Calu3 (cell line): ENCODE data around the gene COG4. TPM values are rescaled to one million over a fixed set of nuclear protein-coding genes. Genes with fewer than 3 reads are reported as not detected.

Experiments
- BruUV-seq: library from RNA; stranded (reverse); fragments of 400-500 nt; replicated peaks from 2 replicates; lab custom pipeline; 2021; lab: Mats Ljungman, UMichigan
- CTCF ChIA-PET: fragments of 300-600 bp; sonication (Branson Sonifier 250); formaldehyde crosslinking; loops from one replicate; lab custom pipeline; 2022; ENCODE audit warnings: antibody characterized with exemption; lab: Charles Lee
- DNase-seq: peaks from one replicate; pipeline ENCODE4 v3.0.0; 2022
- H3K27ac Mint-ChIP-seq: one replicate; pipeline ENCODE4 v1.8.0; 2022; ENCODE audit warnings: mixed read lengths; ENCODE audit not compliant: unreplicated experiment
- H3K27me3 Mint-ChIP-seq: one replicate; pipeline ENCODE4 v1.8.0; 2022; ENCODE audit warnings: mixed read lengths; ENCODE audit not compliant: unreplicated experiment
- H3K36me3 Mint-ChIP-seq: one replicate; pipeline ENCODE4 v1.8.0; 2022; ENCODE audit warnings: mild to moderate bottlenecking, moderate library complexity, mixed read lengths; ENCODE audit not compliant: insufficient read depth, unreplicated experiment
- H3K4me1 Mint-ChIP-seq: one replicate; pipeline ENCODE4 v1.8.0; 2022; ENCODE audit warnings: mild to moderate bottlenecking, low read depth, mixed read lengths; ENCODE audit not compliant: unreplicated experiment
- H3K4me3 Mint-ChIP-seq: one replicate; pipeline ENCODE4 v1.8.0; 2022; ENCODE audit warnings: mild to moderate bottlenecking, low read depth, moderate library complexity, mixed read lengths; ENCODE audit not compliant: unreplicated experiment
- H3K9me3 Mint-ChIP-seq: one replicate; pipeline ENCODE4 v1.8.0; 2022; ENCODE audit warnings: low read depth, mixed read lengths; ENCODE audit not compliant: unreplicated experiment
- intact Hi-C: fragments of 100-400 bp; cut with micrococcal nuclease; formaldehyde crosslinking; loops from one replicate; pipeline ENCODE4 v1.10.0; 2022; ENCODE audit not compliant: unreplicated experiment
- total RNA-seq: library from RNA; stranded (reverse); gene quantifications from 2 replicates; pipeline ENCODE4 v1.2.3, GENCODE V29; 2022
- TF ChIP-seq, protein P1 (sequence below): fragments of 200-600 bp; IDR thresholded peaks from one replicate; pipeline ENCODE4 v1.8.0; 2022; ENCODE audit warnings: antibody characterized with exemption; ENCODE audit not compliant: unreplicated experiment

Gene COG4
- total RNA-seq, 1 experiment from 2014 or later: 88.6 TPM

DNA sequence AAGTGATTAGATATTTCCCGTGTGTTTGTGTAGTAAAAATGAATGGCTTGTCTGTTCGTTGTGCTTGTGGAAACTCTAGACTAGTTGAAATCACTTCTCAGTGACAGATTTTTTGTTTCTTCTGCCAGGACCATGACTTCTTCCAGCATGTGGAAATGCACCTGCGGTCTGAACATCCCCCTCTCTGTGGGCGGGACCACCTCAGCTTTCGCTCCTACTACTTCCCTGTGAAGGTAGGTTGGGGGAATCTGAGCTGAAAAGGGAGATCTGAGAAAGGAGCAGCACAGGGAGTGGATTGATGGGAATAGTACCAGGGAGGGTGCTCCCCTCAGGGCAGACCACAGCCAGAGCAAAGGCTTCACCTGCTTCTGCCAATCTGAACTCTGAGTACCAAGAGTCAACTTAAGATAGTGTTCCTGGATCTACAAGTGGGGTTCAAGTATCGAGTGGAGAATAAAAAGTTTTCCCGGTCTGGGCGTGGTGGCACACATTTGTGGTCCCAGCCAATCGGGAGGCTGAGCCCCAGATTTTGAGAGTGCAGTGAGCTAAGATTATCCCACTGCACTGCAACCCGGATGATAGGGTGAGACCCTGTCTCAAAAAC, 47.7 kb upstream of the COG4 start:
- Mint-ChIP-seq H3K27me3 (no peaks in the 10 kb centered on the region), H3K9me3 (no peaks in the 10 kb centered on the region), H3K4me1 (peaks cover 40% of the 10 kb centered on the region), H3K36me3 (peaks cover 96% of the 10 kb centered on the region), H3K27ac (no peak overlapping the region), H3K4me3 (no peak overlapping the region)
- no TSS peak for BruUV-seq
- CTCF ChIA-PET: no interaction called here
- DNase-seq: no peak
- intact Hi-C loops: no loop called here
- TF ChIP-seq, protein P1, sequence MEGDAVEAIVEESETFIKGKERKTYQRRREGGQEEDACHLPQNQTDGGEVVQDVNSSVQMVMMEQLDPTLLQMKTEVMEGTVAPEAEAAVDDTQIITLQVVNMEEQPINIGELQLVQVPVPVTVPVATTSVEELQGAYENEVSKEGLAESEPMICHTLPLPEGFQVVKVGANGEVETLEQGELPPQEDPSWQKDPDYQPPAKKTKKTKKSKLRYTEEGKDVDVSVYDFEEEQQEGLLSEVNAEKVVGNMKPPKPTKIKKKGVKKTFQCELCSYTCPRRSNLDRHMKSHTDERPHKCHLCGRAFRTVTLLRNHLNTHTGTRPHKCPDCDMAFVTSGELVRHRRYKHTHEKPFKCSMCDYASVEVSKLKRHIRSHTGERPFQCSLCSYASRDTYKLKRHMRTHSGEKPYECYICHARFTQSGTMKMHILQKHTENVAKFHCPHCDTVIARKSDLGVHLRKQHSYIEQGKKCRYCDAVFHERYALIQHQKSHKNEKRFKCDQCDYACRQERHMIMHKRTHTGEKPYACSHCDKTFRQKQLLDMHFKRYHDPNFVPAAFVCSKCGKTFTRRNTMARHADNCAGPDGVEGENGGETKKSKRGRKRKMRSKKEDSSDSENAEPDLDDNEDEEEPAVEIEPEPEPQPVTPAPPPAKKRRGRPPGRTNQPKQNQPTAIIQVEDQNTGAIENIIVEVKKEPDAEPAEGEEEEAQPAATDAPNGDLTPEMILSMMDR: no peak

- CTCF ChIA-PET: interaction anchor here (0.8 kb wide), 1 partner anchor 24 kb away, joined by 3 read pairs; no protein-coding TSS in a partner anchor
- Mint-ChIP-seq H3K4me1 (peaks cover 40% of the 10 kb centered on the region), H3K9me3 (no peaks in the 10 kb centered on the region), H3K27me3 (no peaks in the 10 kb centered on the region), H3K4me3 (no peak overlapping the region), H3K27ac (no peak overlapping the region), H3K36me3 (peaks cover 100% of the 10 kb centered on the region)
- intact Hi-C loops: loop anchor here (10.0 kb wide), 1 partner anchor 205 kb away; no protein-coding TSS in a partner anchor
- TF ChIP-seq, protein P1: no peak
- no TSS peak for BruUV-seq
- DNase-seq: no peak
Observed at GRCh38 chr16:70569752-70570151, 46.4 kb upstream of the COG4 start.

- DNase-seq: peak; percentile 89
Observed at GRCh38 chr16:70568601-70569237, 45.4 kb upstream of the COG4 start.

DNA sequence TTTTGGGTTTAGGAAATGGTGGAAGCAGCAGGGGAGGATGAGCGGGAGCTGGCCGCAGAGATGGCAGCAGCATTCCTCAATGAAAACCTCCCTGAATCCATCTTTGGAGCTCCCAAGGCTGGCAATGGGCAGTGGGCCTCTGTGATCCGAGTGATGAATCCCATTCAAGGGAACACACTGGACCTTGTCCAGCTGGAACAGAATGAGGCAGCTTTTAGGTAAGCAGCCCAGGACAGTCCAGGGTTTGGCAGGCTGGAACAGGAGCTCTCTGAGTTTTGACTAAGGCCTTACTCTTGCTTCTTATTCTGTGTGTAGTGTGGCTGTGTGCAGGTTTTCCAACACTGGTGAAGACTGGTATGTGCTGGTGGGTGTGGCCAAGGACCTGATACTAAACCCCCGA, 41.7 kb upstream of the COG4 start:
- no peak for DNase-seq
- TF ChIP-seq, protein P1: no peak
- Mint-ChIP-seq H3K27ac (no peak overlapping the region), H3K4me1 (peaks cover 29% of the 10 kb centered on the region), H3K4me3 (no peak overlapping the region), H3K36me3 (peaks cover 94% of the 10 kb centered on the region), H3K27me3 (no peaks in the 10 kb centered on the region), H3K9me3 (no peaks in the 10 kb centered on the region)
- intact Hi-C loops: loop anchor here (10.0 kb wide), 1 partner anchor 210 kb away; no protein-coding TSS in a partner anchor
- CTCF ChIA-PET: interaction anchor here (0.5 kb wide), 1 partner anchor 77 kb away, joined by 4 read pairs; no protein-coding TSS in a partner anchor
- no TSS peak for BruUV-seq

More at GRCh38 chr16:70568601-70569237, 45.4 kb upstream of the COG4 start:
- BruUV-seq: no TSS peak
- no peaks in the 10 kb centered on the region for H3K27me3 Mint-ChIP-seq
- H3K4me1 Mint-ChIP-seq: peaks cover 40% of the 10 kb centered on the region
- H3K4me3 Mint-ChIP-seq: peak overlapping the region; percentile 53
- peak overlapping the region; percentile 92 for H3K27ac Mint-ChIP-seq
- peaks cover 99% of the 10 kb centered on the region for H3K36me3 Mint-ChIP-seq
- H3K9me3 Mint-ChIP-seq: no peaks in the 10 kb centered on the region
- TF ChIP-seq, protein P1: no peak
- intact Hi-C loops: loop anchor here (10.0 kb wide), 1 partner anchor 206 kb away; no protein-coding TSS in a partner anchor
- CTCF ChIA-PET: interaction anchor here (0.5 to 1.7 kb wide), 5 partner anchors 20 to 1057 kb away, joined by 3 to 11 read pairs (median 3); partner anchors contain the start of gene MARVELD3
